ENCODE results near the gene KIAA1549. TPM values are rescaled to one million over a fixed set of nuclear protein-coding genes. Genes with fewer than 3 reads are reported as not detected.

The KIAA1549 gene
- total RNA-seq, 1 experiment from 2014 or later: 14.1 TPM

DNA sequence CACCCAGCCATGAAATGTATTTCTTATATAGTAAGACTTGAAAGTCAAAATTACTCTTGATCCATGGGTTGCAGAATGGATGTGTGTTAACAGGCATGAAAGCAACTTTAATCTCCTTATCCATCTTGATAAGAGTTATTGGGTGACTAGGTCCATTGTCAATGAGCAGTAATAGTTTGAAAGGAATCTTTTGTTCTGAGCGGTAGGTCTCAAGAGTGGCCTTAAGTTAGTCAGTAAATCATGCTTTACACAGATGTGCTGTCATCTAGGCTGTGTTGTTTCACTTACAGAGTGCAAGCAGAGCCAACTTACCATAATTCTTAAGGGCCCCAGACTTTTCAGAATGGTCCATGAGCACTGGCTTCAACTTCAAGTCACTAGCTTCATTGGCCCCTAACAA, 51.2 kb downstream of the KIAA1549 start:
- POLR2A ChIA-PET: no interaction called here
- in situ Hi-C loops (cut with HindIII; ENCODE audit: low pct_unique_long_range_greater_than_20kb, low sequenced_read_pairs): no loop called here
- Histone ChIP-seq H3K4me1 (ENCODE audit: control insufficient read depth, insufficient read depth, low read length) (peaks cover 6% of the 10 kb centered on the region), H3K27ac (ENCODE audit: low read length) (no peak overlapping the region), H3K4me3 (ENCODE audit: low read depth in 2 of 2, low read length in 2 of 2) (no peak overlapping the region), H3K9me3 (ENCODE audit: control insufficient read depth, insufficient read depth, low read depth, low read length) (no peaks in the 10 kb centered on the region), H3K27me3 (ENCODE audit: control insufficient read depth, insufficient read depth, low read length) (no peaks in the 10 kb centered on the region), H3K36me3 (ENCODE audit: control insufficient read depth, insufficient read depth, low read length) (no peaks in the 10 kb centered on the region)
- TF ChIP-seq SIN3A (IDR thresholded peaks at IDR 0.05; ENCODE audit: borderline replicate concordance, insufficient read depth, low read depth, low read length): no peak
- TF ChIP-seq POLR2AphosphoS5 (IDR thresholded peaks at IDR 0.05; ENCODE audit: low read depth, low read length): no peak
- no peak for TF ChIP-seq REST (IDR thresholded peaks at IDR 0.05; ENCODE audit: insufficient read depth in 1 of 2, low read depth in 2 of 2, low read length in 1 of 2)
- no peak for TF ChIP-seq TCF7L2 (IDR thresholded peaks at IDR 0.05; ENCODE audit: low read depth, low read length)
- TF ChIP-seq CTCF (IDR thresholded peaks at IDR 0.05): no peak
- no TSS peak for BruUV-seq (replicated peaks)
- CTCF ChIA-PET: no interaction called here
- intact Hi-C loops (cut with micrococcal nuclease; ENCODE audit: unreplicated experiment): no loop called here
- ATAC-seq (no peak), DNase-seq (ENCODE audit: low read depth, low spot score) (no peak)

GRCh38 chr7:138926241-138926612, 55.0 kb downstream of the KIAA1549 start:
- ChIA-PET CTCF (no interaction called here), POLR2A (no interaction called here)
- no peaks in the 10 kb centered on the region for H3K36me3 ChIP-seq (ENCODE audit: control insufficient read depth, insufficient read depth, low read length)
- no peak for TF ChIP-seq POLR2AphosphoS5 (IDR thresholded peaks at IDR 0.05; ENCODE audit: low read depth, low read length)
- intact Hi-C loops (cut with micrococcal nuclease; ENCODE audit: unreplicated experiment) (no loop called here), in situ Hi-C loops (cut with HindIII; ENCODE audit: low pct_unique_long_range_greater_than_20kb, low sequenced_read_pairs) (no loop called here)
- no peaks in the 10 kb centered on the region for H3K27me3 ChIP-seq (ENCODE audit: control insufficient read depth, insufficient read depth, low read length)
- no peaks in the 10 kb centered on the region for H3K9me3 ChIP-seq (ENCODE audit: control insufficient read depth, insufficient read depth, low read depth, low read length)
- H3K4me3 ChIP-seq (ENCODE audit: low read depth in 2 of 2, low read length in 2 of 2): no peak overlapping the region
- no peak for DNase-seq (ENCODE audit: low read depth, low spot score)
- no peak overlapping the region for H3K27ac ChIP-seq (ENCODE audit: low read length)
- no peak for ATAC-seq
- BruUV-seq (replicated peaks): no TSS peak
- H3K4me1 ChIP-seq (ENCODE audit: control insufficient read depth, insufficient read depth, low read length): no peaks in the 10 kb centered on the region

- ATAC-seq: peak; percentile 45; the same call in 1 of the 2 replicates
- BruUV-seq (replicated peaks): no TSS peak
Observed at GRCh38 chr7:138924501-138925225, 56.5 kb downstream of the KIAA1549 start.

More at GRCh38 chr7:138924501-138925225, 56.5 kb downstream of the KIAA1549 start:
- CTCF ChIA-PET: no interaction called here
- Histone ChIP-seq H3K4me3 (ENCODE audit: low read depth in 2 of 2, low read length in 2 of 2) (no peak overlapping the region), H3K4me1 (ENCODE audit: control insufficient read depth, insufficient read depth, low read length) (peaks cover 4% of the 10 kb centered on the region), H3K27ac (ENCODE audit: low read length) (no peak overlapping the region), H3K9me3 (ENCODE audit: control insufficient read depth, insufficient read depth, low read depth, low read length) (no peaks in the 10 kb centered on the region), H3K27me3 (ENCODE audit: control insufficient read depth, insufficient read depth, low read length) (no peaks in the 10 kb centered on the region), H3K36me3 (ENCODE audit: control insufficient read depth, insufficient read depth, low read length) (no peaks in the 10 kb centered on the region)
- DNase-seq (ENCODE audit: low read depth, low spot score): no peak
- TF ChIP-seq CTCF (IDR thresholded peaks at IDR 0.05) (no peak), SIN3A (IDR thresholded peaks at IDR 0.05; ENCODE audit: borderline replicate concordance, insufficient read depth, low read depth, low read length) (no peak), TCF7L2 (IDR thresholded peaks at IDR 0.05; ENCODE audit: low read depth, low read length) (no peak), POLR2AphosphoS5 (IDR thresholded peaks at IDR 0.05; ENCODE audit: low read depth, low read length) (no peak), REST (IDR thresholded peaks at IDR 0.05; ENCODE audit: insufficient read depth in 1 of 2, low read depth in 2 of 2, low read length in 1 of 2) (no peak)
- POLR2A ChIA-PET: no interaction called here
- in situ Hi-C loops (cut with HindIII; ENCODE audit: low pct_unique_long_range_greater_than_20kb, low sequenced_read_pairs): no loop called here
- intact Hi-C loops (cut with micrococcal nuclease; ENCODE audit: unreplicated experiment): no loop called here
